Astrocyte (in vitro differentiated cells and primary cell): ENCODE data around the gene CTNS.

Source experiments
- EZH2 ChIP-seq: IDR thresholded peaks from 2 replicates; pipeline ENCODE4 v1.6.1; 2012; ENCODE audit warnings: mild to moderate bottlenecking, low read length, inconsistent platforms; ENCODE audit not compliant: insufficient read depth
- TF ChIP-seq, protein P1 (sequence below): IDR thresholded peaks from 2 replicates; pipeline ENCODE4 v1.5.1; 2011; ENCODE audit warnings: low read depth, mild to moderate bottlenecking, inconsistent platforms, low read length, moderate library complexity; ENCODE audit not compliant: insufficient read depth

GRCh38 chr17:3659541-3660111 lies 23.1 kb downstream of the CTNS start:
- TF ChIP-seq, protein P1, sequence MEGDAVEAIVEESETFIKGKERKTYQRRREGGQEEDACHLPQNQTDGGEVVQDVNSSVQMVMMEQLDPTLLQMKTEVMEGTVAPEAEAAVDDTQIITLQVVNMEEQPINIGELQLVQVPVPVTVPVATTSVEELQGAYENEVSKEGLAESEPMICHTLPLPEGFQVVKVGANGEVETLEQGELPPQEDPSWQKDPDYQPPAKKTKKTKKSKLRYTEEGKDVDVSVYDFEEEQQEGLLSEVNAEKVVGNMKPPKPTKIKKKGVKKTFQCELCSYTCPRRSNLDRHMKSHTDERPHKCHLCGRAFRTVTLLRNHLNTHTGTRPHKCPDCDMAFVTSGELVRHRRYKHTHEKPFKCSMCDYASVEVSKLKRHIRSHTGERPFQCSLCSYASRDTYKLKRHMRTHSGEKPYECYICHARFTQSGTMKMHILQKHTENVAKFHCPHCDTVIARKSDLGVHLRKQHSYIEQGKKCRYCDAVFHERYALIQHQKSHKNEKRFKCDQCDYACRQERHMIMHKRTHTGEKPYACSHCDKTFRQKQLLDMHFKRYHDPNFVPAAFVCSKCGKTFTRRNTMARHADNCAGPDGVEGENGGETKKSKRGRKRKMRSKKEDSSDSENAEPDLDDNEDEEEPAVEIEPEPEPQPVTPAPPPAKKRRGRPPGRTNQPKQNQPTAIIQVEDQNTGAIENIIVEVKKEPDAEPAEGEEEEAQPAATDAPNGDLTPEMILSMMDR: peak; percentile 7
- TF ChIP-seq EZH2: no peak
